GM23248 (cell line): ENCODE measurements around the gene PIGQ. TPM values are rescaled to one million over a fixed set of nuclear protein-coding genes. Genes with fewer than 3 reads are reported as not detected.

Source experiments
- DNase-seq: peaks from one replicate; pipeline ENCODE4 v3.0.0-alpha.2; 2015
- H2AFZ ChIP-seq: fragments of 200-600 bp; sonication (generic); 2 replicates; pipeline ENCODE4 v1.6.1; 2016; ENCODE audit warnings: antibody characterized with exemption
- H3F3A ChIP-seq: fragments of 200-600 bp; sonication (generic); 2 replicates; pipeline ENCODE4 v1.6.1; 2016; ENCODE audit warnings: mild to moderate bottlenecking, antibody characterized with exemption, mixed run types; ENCODE audit not compliant: insufficient read depth
- H3K27ac ChIP-seq: fragments of 200-600 bp; sonication (generic); 2 replicates; pipeline ENCODE4 v1.5.1; 2016; ENCODE audit warnings: mild to moderate bottlenecking
- H3K27me3 ChIP-seq: fragments of 200-600 bp; sonication (generic); replicated peaks from 2 replicates; pipeline ENCODE4 v1.6.1; 2016; ENCODE audit warnings: mild to moderate bottlenecking; ENCODE audit not compliant: insufficient read depth
- H3K36me3 ChIP-seq: fragments of 200-600 bp; sonication (generic); 2 replicates; pipeline ENCODE4 v1.6.1; 2016; ENCODE audit warnings: low read depth, mild to moderate bottlenecking
- H3K4me1 ChIP-seq: fragments of 200-600 bp; sonication (generic); 2 replicates; pipeline ENCODE4 v1.6.1; 2016; ENCODE audit warnings: mild to moderate bottlenecking; ENCODE audit not compliant: insufficient read depth
- H3K4me2 ChIP-seq: fragments of 200-600 bp; sonication (generic); one replicate; pipeline ENCODE4 v1.6.1; 2016; ENCODE audit warnings: mild to moderate bottlenecking; ENCODE audit not compliant: unreplicated experiment
- H3K4me3 ChIP-seq: fragments of 200-600 bp; sonication (generic); 2 replicates; pipeline ENCODE4 v1.5.1; 2016; ENCODE audit warnings: mild to moderate bottlenecking
- H3K79me2 ChIP-seq: fragments of 200-600 bp; sonication (generic); 2 replicates; pipeline ENCODE4 v1.6.1; 2016; ENCODE audit warnings: mild to moderate bottlenecking; ENCODE audit not compliant: insufficient read depth
- H3K9ac ChIP-seq: fragments of 200-600 bp; sonication (generic); 2 replicates; pipeline ENCODE4 v1.6.1; 2016; ENCODE audit warnings: mild to moderate bottlenecking
- H3K9me2 ChIP-seq: fragments of 200-600 bp; sonication (generic); 2 replicates; pipeline ENCODE4 v1.6.1; 2016; ENCODE audit warnings: mixed run types, mild to moderate bottlenecking, moderate library complexity; ENCODE audit not compliant: insufficient read depth
- H3K9me3 ChIP-seq: fragments of 200-600 bp; sonication (generic); one replicate; pipeline ENCODE4 v1.6.1; 2017; ENCODE audit warnings: low read depth
- H4K20me1 ChIP-seq: fragments of 200-600 bp; sonication (generic); 2 replicates; pipeline ENCODE4 v1.6.0; 2016; ENCODE audit not compliant: insufficient read depth
- EZH2 ChIP-seq: fragments of 200-600 bp; sonication (generic); IDR thresholded peaks from 2 replicates; pipeline ENCODE4 v1.6.1; 2018; ENCODE audit warnings: antibody characterized with exemption, mild to moderate bottlenecking; ENCODE audit not compliant: insufficient read depth, poor library complexity, severe bottlenecking
- EZH2phosphoT487 ChIP-seq: fragments of 200-600 bp; sonication (generic); IDR thresholded peaks from 2 replicates; pipeline ENCODE4 v1.6.1; 2018; ENCODE audit warnings: antibody characterized with exemption, moderate library complexity, mild to moderate bottlenecking, low read depth; ENCODE audit not compliant: insufficient read depth
- WGBS, 2 experiments: methylation state at CpG; one replicate each; pipeline ENCODE4 v1.1.6; 2015 to 2017; ENCODE audit warnings: low lambda C conversion rate in 2 of 2, low coverage in 1 of 2; ENCODE audit errors: missing lambda C conversion rate in 2 of 2; 5-methylcytosine and 5-hydroxymethylcytosine counted together
- in situ Hi-C: fragments of 300-500 bp; cut with MboI; formaldehyde crosslinking; loops from 2 replicates; pipeline ENCODE4 v1.15.0; 2020
- polyA plus RNA-seq: library from polyadenylated mRNA; unstranded; fragments of >200 nt; fragmentation: Nextera tagmentation; extraction: Ambion mirVana; gene quantifications from 2 replicates; pipeline ENCODE4 v1.2.1, GENCODE V29; 2016
- total RNA-seq: library from RNA; depleted of rRNA; stranded (reverse); fragments of >200 nt; shearing (Covaris generic); gene quantifications from 2 replicates; pipeline ENCODE4 v1.2.3, GENCODE V29; 2014

The PIGQ gene
- total and polyA plus RNA-seq, 2 experiments from 2014 or later, result 31.6 to 35.0 TPM

- no peaks in the 10 kb centered on the region for H3K4me1 ChIP-seq
- no peak for TF ChIP-seq EZH2
- no peak for TF ChIP-seq EZH2phosphoT487
- no peaks in the 10 kb centered on the region for H3F3A ChIP-seq
Measured at GRCh38 chr16:620700-621525, 51.1 kb downstream of the PIGQ start.

GRCh38 chr16:621526-622105 lies 51.8 kb downstream of the PIGQ start:
- Histone ChIP-seq H3K27me3 (no peaks in the 10 kb centered on the region), H3K9me2 (no peaks in the 10 kb centered on the region), H3K27ac (no peak overlapping the region), H3K9me3 (no peaks in the 10 kb centered on the region), H3K4me2 (no peak overlapping the region), H3F3A (0 out of 2 replicates have a peak, but pooled peaks cover 4% of the 10 kb centered on the region), H3K9ac (no peak overlapping the region), H2AFZ (no peak overlapping the region), H3K36me3 (no peaks in the 10 kb centered on the region), H3K4me3 (no peak overlapping the region), H3K4me1 (peaks cover 5% of the 10 kb centered on the region; the same call in 1 of the 2 replicates), H3K79me2 (peaks cover 5% of the 10 kb centered on the region; the same call in 1 of the 2 replicates), H4K20me1 (no peaks in the 10 kb centered on the region)
- 96 to 97% methylated on average over 21 of the region's 21 CpGs for WGBS, 2 experiments
- in situ Hi-C loops, result no loop called here
- no peak for TF ChIP-seq EZH2
- no peak for TF ChIP-seq EZH2phosphoT487
- DNase-seq, result no peak

More at GRCh38 chr16:620700-621525, 51.1 kb downstream of the PIGQ start:
- Histone ChIP-seq H2AFZ (no peak overlapping the region), H4K20me1 (no peaks in the 10 kb centered on the region), H3K79me2 (peaks cover 5% of the 10 kb centered on the region; the same call in 1 of the 2 replicates), H3K9me3 (no peaks in the 10 kb centered on the region), H3K9ac (no peak overlapping the region), H3K4me3 (no peak overlapping the region), H3K27ac (no peak overlapping the region), H3K36me3 (no peaks in the 10 kb centered on the region), H3K27me3 (no peaks in the 10 kb centered on the region), H3K4me2 (no peak overlapping the region), H3K9me2 (no peaks in the 10 kb centered on the region)
- DNase-seq, result no peak
- in situ Hi-C loops, result no loop called here
- WGBS, 2 experiments, result 86 to 89% methylated on average over 22 to 41 of the region's 41 CpGs

- no peak for DNase-seq
- H3K4me2 ChIP-seq, result no peak overlapping the region
- no peaks in the 10 kb centered on the region for H4K20me1 ChIP-seq
Measured at GRCh38 chr16:622920-623280, 53.1 kb downstream of the PIGQ start.

DNA sequence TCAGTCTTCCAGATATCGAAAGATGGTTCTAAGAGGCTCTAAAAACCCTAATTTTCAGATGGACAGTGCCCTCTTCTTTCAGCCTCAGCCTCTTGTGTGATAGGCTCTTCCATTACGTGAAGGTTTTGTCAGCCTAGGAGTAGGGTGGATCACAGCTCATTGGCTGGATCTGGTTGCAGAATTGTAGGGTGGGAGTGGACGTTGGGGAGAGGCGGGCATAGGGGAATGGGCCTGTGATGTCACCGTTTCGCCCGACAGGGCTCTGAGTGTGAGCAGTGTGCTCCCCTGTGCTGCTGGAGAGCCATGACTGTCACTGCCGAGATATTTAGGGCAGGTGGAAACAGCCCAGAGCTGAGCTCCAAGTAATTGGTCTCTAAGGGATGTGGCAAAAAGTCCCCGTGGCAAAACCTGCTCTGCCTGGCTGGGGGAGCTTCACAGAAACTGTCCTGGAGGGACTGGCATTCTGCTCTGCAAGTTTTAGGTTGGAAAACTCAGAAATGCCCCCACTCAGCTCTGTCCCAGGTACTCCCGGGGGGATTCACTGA lies 54.8 kb downstream of the PIGQ start:
- 81 to 83% methylated on average over 10 of the region's 10 CpGs for WGBS, 2 experiments
- DNase-seq, result no peak

More at GRCh38 chr16:622920-623280, 53.1 kb downstream of the PIGQ start:
- peaks cover 5% of the 10 kb centered on the region; the same call in 1 of the 2 replicates for H3K79me2 ChIP-seq
- no peaks in the 10 kb centered on the region for H3K36me3 ChIP-seq
- 94 to 96% methylated on average over 17 of the region's 17 CpGs for WGBS, 2 experiments
- no peak overlapping the region for H3K4me3 ChIP-seq
- H3K27me3 ChIP-seq, result no peaks in the 10 kb centered on the region
- no peaks in the 10 kb centered on the region for H3K9me2 ChIP-seq
- in situ Hi-C loops, result no loop called here
- peaks cover 12% of the 10 kb centered on the region for H3K4me1 ChIP-seq
- no peaks in the 10 kb centered on the region for H3K9me3 ChIP-seq
- H3F3A ChIP-seq, result 0 out of 2 replicates have a peak, but pooled peaks cover 4% of the 10 kb centered on the region
- no peak overlapping the region for H3K27ac ChIP-seq
- H3K9ac ChIP-seq, result no peak overlapping the region
- H2AFZ ChIP-seq, result no peak overlapping the region
- TF ChIP-seq EZH2phosphoT487, result no peak

More for the DNA sequence above, 54.8 kb downstream of the PIGQ start:
- Histone ChIP-seq H3K79me2 (peaks cover 5% of the 10 kb centered on the region; the same call in 1 of the 2 replicates), H3K4me2 (no peak overlapping the region), H3K27ac (no peak overlapping the region), H3K4me1 (peaks cover 12% of the 10 kb centered on the region), H3K9ac (no peak overlapping the region), H3K27me3 (no peaks in the 10 kb centered on the region), H3K36me3 (no peaks in the 10 kb centered on the region), H3K4me3 (no peak overlapping the region), H2AFZ (no peak overlapping the region), H3K9me2 (no peaks in the 10 kb centered on the region), H3F3A (0 out of 2 replicates have a peak, but pooled peaks cover 4% of the 10 kb centered on the region), H3K9me3 (no peaks in the 10 kb centered on the region), H4K20me1 (no peaks in the 10 kb centered on the region)
- in situ Hi-C loops, result no loop called here
- no peak for TF ChIP-seq EZH2phosphoT487
- TF ChIP-seq EZH2, result no peak
